ENCODE data around the gene ANKRD44. TPM values are rescaled to one million over a fixed set of nuclear protein-coding genes. Genes with fewer than 3 reads are reported as not detected.

Gene ANKRD44
- total and polyA plus RNA-seq, 2 of the 8 experiments (the other 6 are each of a cell fraction or from before 2014, with no cell fraction given), result 1.2 to 1.3 TPM

DNA sequence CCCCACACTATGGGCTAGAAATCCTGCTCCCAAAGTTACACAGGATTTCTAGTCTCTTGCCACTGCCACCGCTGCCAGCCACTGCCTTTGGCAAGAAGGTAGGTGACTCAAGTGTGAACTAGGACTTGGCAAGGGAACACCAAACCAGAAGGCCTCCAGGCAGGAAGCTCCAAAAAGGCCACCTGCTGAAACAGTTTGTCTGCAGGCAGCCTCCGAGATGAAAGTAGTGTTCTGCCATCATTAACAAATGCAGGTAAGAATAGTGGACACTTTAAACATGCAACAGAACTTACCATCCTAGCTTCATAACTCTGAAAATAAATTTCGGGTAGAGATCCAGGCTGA is 3.9 kb downstream of the ANKRD44 start:
- Histone ChIP-seq H2BK120ac (replicated peaks; ENCODE audit: low read depth, low read length) (no peak overlapping the region), H3K4ac (replicated peaks; ENCODE audit: insufficient read length, low read depth, low read length) (no peak overlapping the region), H3K23me2 (ENCODE audit: low read depth, low read length) (peaks cover 6% of the 10 kb centered on the region), H2BK5ac (ENCODE audit: low read depth, low read length) (no peak overlapping the region), H3K27me3 (replicated peaks in 1 of 4; ENCODE audit: control insufficient read depth in 3 of 4, extremely low read depth in 1 of 4, insufficient read depth in 3 of 4, low read length in 3 of 4) (peaks cover 7 to 24% (median 14%) of the 10 kb centered on the region in 4 experiments), H3K36me3 (ENCODE audit: control insufficient read depth in 2 of 4, insufficient read depth in 4 of 4, low read length in 3 of 4) (no peaks in the 10 kb centered on the region), H3K27ac (ENCODE audit: low read depth, low read length) (no peak overlapping the region), H3K4me2 (ENCODE audit: insufficient read depth in 1 of 2, low read depth in 2 of 2, low read length in 2 of 2) (no peak overlapping the region), H4K91ac (replicated peaks; ENCODE audit: insufficient read length, low read length) (no peak overlapping the region), H3K18ac (ENCODE audit: extremely low read depth, low read length) (no peak overlapping the region), H4K5ac (ENCODE audit: insufficient read length, low read depth, low read length) (no peak overlapping the region), H3K79me1 (ENCODE audit: low read depth, low read length) (no peaks in the 10 kb centered on the region), H3K9me3 (ENCODE audit: insufficient read depth in 2 of 2, low read depth in 1 of 2, low read length in 1 of 2) (no peaks in the 10 kb centered on the region), H4K8ac (ENCODE audit: extremely low read depth, insufficient read depth, low read length) (no peak overlapping the region; the same call in 1 of the 2 replicates), H3K23ac (ENCODE audit: insufficient read length) (no peak overlapping the region), H3K9ac (replicated peaks in 1 of 4; ENCODE audit: extremely low read depth in 1 of 4, low read depth in 3 of 4, low read length in 3 of 4) (no peak overlapping the region), H2BK15ac (ENCODE audit: low read length) (no peak overlapping the region), H3K4me1 (replicated peaks in 1 of 4; ENCODE audit: control insufficient read depth in 3 of 4, insufficient read depth in 4 of 4, low read length in 3 of 4) (peaks cover 0 to 5% (median 3%) of the 10 kb centered on the region in 4 experiments; a peak in 4 of 7 replicates), H4K20me1 (replicated peaks in 1 of 2; ENCODE audit: control insufficient read depth in 1 of 2, insufficient read depth in 2 of 2, low read length in 2 of 2) (no peaks in the 10 kb centered on the region), H2AFZ (ENCODE audit: low read length) (no peak overlapping the region), H3K79me2 (ENCODE audit: control insufficient read depth in 1 of 2, insufficient read depth in 2 of 2, low read length in 2 of 2) (no peaks in the 10 kb centered on the region), H2AK5ac (ENCODE audit: low read depth, low read length) (no peak overlapping the region), H2BK20ac (ENCODE audit: low read length) (no peak overlapping the region), H3K14ac (ENCODE audit: insufficient read length) (no peak overlapping the region), H3K56ac (replicated peaks; ENCODE audit: insufficient read length, low read depth, low read length) (no peak overlapping the region), H2BK12ac (ENCODE audit: low read depth, low read length) (no peak overlapping the region), H3K4me3 (ENCODE audit: extremely low read depth in 1 of 4, insufficient read depth in 2 of 4, low read depth in 3 of 4, low read length in 4 of 4) (no peak overlapping the region)
- no peak for TF ChIP-seq SIN3A (conservative IDR thresholded peaks at IDR 0.05 in 1 of 2, IDR thresholded peaks at IDR 0.05 in 1 of 2; ENCODE audit: low read depth in 1 of 2, low read length in 2 of 2)
- no peak for TF ChIP-seq BACH1 (IDR thresholded peaks at IDR 0.05; ENCODE audit: low read length)
- TF ChIP-seq HDAC2 (IDR thresholded peaks at IDR 0.05; ENCODE audit: borderline replicate concordance in 1 of 2, low read depth in 2 of 2, low read length in 2 of 2), result no peak
- TF ChIP-seq TBP (IDR thresholded peaks at IDR 0.05; ENCODE audit: low read depth, low read length), result no peak
- no peak for TF ChIP-seq BRCA1 (IDR thresholded peaks at IDR 0.05; ENCODE audit: low read depth, low read length)
- TF ChIP-seq RNF2 (IDR thresholded peaks at IDR 0.05; ENCODE audit: borderline replicate concordance, low read depth, low read length, missing control alignments, poor library complexity, severe bottlenecking), result no peak
- TF ChIP-seq, protein P1, sequence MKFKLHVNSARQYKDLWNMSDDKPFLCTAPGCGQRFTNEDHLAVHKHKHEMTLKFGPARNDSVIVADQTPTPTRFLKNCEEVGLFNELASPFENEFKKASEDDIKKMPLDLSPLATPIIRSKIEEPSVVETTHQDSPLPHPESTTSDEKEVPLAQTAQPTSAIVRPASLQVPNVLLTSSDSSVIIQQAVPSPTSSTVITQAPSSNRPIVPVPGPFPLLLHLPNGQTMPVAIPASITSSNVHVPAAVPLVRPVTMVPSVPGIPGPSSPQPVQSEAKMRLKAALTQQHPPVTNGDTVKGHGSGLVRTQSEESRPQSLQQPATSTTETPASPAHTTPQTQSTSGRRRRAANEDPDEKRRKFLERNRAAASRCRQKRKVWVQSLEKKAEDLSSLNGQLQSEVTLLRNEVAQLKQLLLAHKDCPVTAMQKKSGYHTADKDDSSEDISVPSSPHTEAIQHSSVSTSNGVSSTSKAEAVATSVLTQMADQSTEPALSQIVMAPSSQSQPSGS (IDR thresholded peaks at IDR 0.05; ENCODE audit: low read length), result no peak
- FAIRE-seq (no peak), DNase-seq (ENCODE audit: low read depth in 1 of 2, low spot score in 2 of 2) (no peak)
- POLR2A ChIA-PET (ENCODE audit: partially characterized antibody), result no interaction called here
- 80% methylated on average over 3 of the region's 3 CpGs; no CpG with 5 or more reads in 1 of the 2 experiments for WGBS, 2 experiments (ENCODE audit: extremely low coverage in 1 of 2, insufficient coverage in 1 of 2, insufficient read length in 1 of 2, insufficient replicate concordance in 2 of 2, low coverage in 1 of 2, low lambda C conversion rate in 2 of 2, missing lambda C conversion rate in 1 of 2)
- CTCF ChIA-PET (ENCODE audit: partially characterized antibody), result interaction anchor here (0.9 to 1.2 kb wide), 2 partner anchors 139 to 219 kb away, joined by 3 read pairs; no protein-coding TSS in a partner anchor

Data from H1 (cell line).